CMK (cell line): ENCODE results near the gene NAA11.
"Not testable (repeated sequence)": the region's sequence is repeated elsewhere in the genome, so short reads cannot be mapped to it uniquely, and the experiment has no call there.

Experiments
- DNase-seq: peaks from one replicate; pipeline ENCODE4 v3.0.0-alpha.2; 2010; ENCODE audit warnings: low read depth

NAA11 gene

GRCh38 chr4:79308971-79309370 lies 16.9 kb downstream of the NAA11 start:
- no peak for DNase-seq

- no peak for DNase-seq
Measured at GRCh38 chr4:79308137-79308536, 17.7 kb downstream of the NAA11 start.

GRCh38 chr4:79306795-79307194 lies 19.1 kb downstream of the NAA11 start:
- DNase-seq, result no peak

GRCh38 chr4:79300280-79300679 lies 25.6 kb downstream of the NAA11 start:
- no peak for DNase-seq

GRCh38 chr4:79298484-79298883 lies 27.4 kb downstream of the NAA11 start:
- DNase-seq, result no peak

GRCh38 chr4:79298027-79298426 lies 27.8 kb downstream of the NAA11 start:
- DNase-seq, result no peak

- no peak for DNase-seq
Measured at GRCh38 chr4:79297479-79297878, 28.4 kb downstream of the NAA11 start.

GRCh38 chr4:79296768-79297428 lies 29.0 kb downstream of the NAA11 start:
- no peak for DNase-seq

- no peak for DNase-seq
Measured at GRCh38 chr4:79295086-79295485, 30.8 kb downstream of the NAA11 start.

- no peak for DNase-seq
Measured at GRCh38 chr4:79294064-79294463, 31.8 kb downstream of the NAA11 start.

GRCh38 chr4:79292008-79292407 lies 33.9 kb downstream of the NAA11 start:
- no peak for DNase-seq

GRCh38 chr4:79290376-79290775 lies 35.5 kb downstream of the NAA11 start:
- DNase-seq, result no peak

GRCh38 chr4:79288185-79288584 lies 37.7 kb downstream of the NAA11 start:
- no peak for DNase-seq

- DNase-seq, result no peak
Measured at GRCh38 chr4:79287718-79288117, 38.1 kb downstream of the NAA11 start.

GRCh38 chr4:79287076-79287475 lies 38.8 kb downstream of the NAA11 start:
- no peak for DNase-seq

- no peak for DNase-seq
Measured at GRCh38 chr4:79281566-79282359, 44.1 kb downstream of the NAA11 start.

- not testable (repeated sequence) for DNase-seq
Measured at GRCh38 chr4:79277467-79277866, 48.4 kb downstream of the NAA11 start.

GRCh38 chr4:79273915-79274314 lies 51.9 kb downstream of the NAA11 start:
- DNase-seq, result no peak

- no peak for DNase-seq
Measured at GRCh38 chr4:79272761-79273160, 53.1 kb downstream of the NAA11 start.

- DNase-seq, result no peak
Measured at GRCh38 chr4:79272126-79272525, 53.7 kb downstream of the NAA11 start.

GRCh38 chr4:79267671-79268070 lies 58.2 kb downstream of the NAA11 start:
- no peak for DNase-seq
